HepG2 (cell line): ENCODE results near the gene DENND2A. TPM values are rescaled to one million over a fixed set of nuclear protein-coding genes. Genes with fewer than 3 reads are reported as not detected.

Source experiments
- ATAC-seq: fragments of 200-7000 bp; cut with Tn5 transposase; 3 replicates; pipeline ENCODE4 v1.9.1; 2020; ENCODE audit warnings: mild to moderate bottlenecking, moderate library complexity
- BruUV-seq: library from RNA; stranded (reverse); fragments of 400-500 nt; replicated peaks from 2 replicates; lab custom pipeline; 2021; lab: Mats Ljungman, UMichigan
- CTCF ChIA-PET: fragments of 300-600 bp; formaldehyde crosslinking; extraction: SDS; loops from one replicate; lab custom pipeline; 2021; ENCODE audit warnings: low total read pairs, inconsistent platforms, low intra/inter-chr PET ratio; lab: Yijun Ruan, JAX
- POLR2A ChIA-PET: fragments of 350-600 bp; sonication (Branson Sonifier 250); formaldehyde crosslinking; loops from one replicate; lab custom pipeline; 2020; ENCODE audit warnings: antibody characterized with exemption, inconsistent platforms; lab: Yijun Ruan, JAX
- DNase-seq: peaks from one replicate; pipeline ENCODE4 v3.0.0-alpha.2; 2015; ENCODE audit warnings: low spot score
- FAIRE-seq: peaks from 3 replicates; lab custom pipeline; 2011; peaks lifted over from hg19 to GRCh38; lab: Jason Lieb, UNC
- H2AFZ ChIP-seq: one replicate; pipeline ENCODE4 v1.6.1; 2011; ENCODE audit warnings: low read length, inconsistent platforms
- H3K27ac ChIP-seq: fragments of 300-600 bp; 3 replicates; pipeline ENCODE4 v1.8.0; 2011; ENCODE audit warnings: mixed run types, mild to moderate bottlenecking, mixed read lengths, low read length, inconsistent platforms; ENCODE audit not compliant: insufficient read depth; ENCODE audit errors: extremely low read length
- H3K27me3 ChIP-seq, 2 experiments: fragments of 200-600 bp in 1 of 2; 2 replicates in 1 of 2; 3 replicates in 1 of 2; pipeline versions ENCODE4 v1.6.0 to v1.8.0; 2011; ENCODE audit warnings: low read length in 2 of 2, mild to moderate bottlenecking in 2 of 2, moderate library complexity in 2 of 2, inconsistent platforms in 1 of 2; ENCODE audit not compliant: insufficient read depth in 2 of 2, control insufficient read depth in 1 of 2
- H3K36me3 ChIP-seq, 2 experiments: fragments of 200-600 bp in 1 of 2; replicated peaks in 1 of 2; 2 replicates in 1 of 2; 3 replicates in 1 of 2; pipeline versions ENCODE4 v1.5.1 to v1.8.0; 2011; ENCODE audit warnings: low read length in 2 of 2, inconsistent platforms in 1 of 2; ENCODE audit not compliant: insufficient read depth in 2 of 2, control insufficient read depth in 1 of 2
- H3K4me1 ChIP-seq: 2 replicates; pipeline ENCODE4 v1.5.1; 2012; ENCODE audit warnings: low read length, inconsistent platforms; ENCODE audit not compliant: insufficient read depth
- H3K4me2 ChIP-seq: 2 replicates; pipeline ENCODE4 v1.6.0; 2011; ENCODE audit warnings: low read depth, low read length, inconsistent platforms
- H3K4me3 ChIP-seq, 3 experiments: fragments of 200-600 bp in 1 of 3; sonication (generic), shearing (Covaris generic) in 1 of 3; replicated peaks in 1 of 3; 2 replicates each; pipeline ENCODE4 v1.5.1; 2011 to 2016; ENCODE audit warnings: low read length in 3 of 3, inconsistent platforms in 2 of 3, low read depth in 2 of 3, mild to moderate bottlenecking in 2 of 3, control low read depth in 1 of 3, mixed read lengths in 1 of 3; ENCODE audit not compliant: insufficient read depth in 1 of 3
- H3K79me2 ChIP-seq: one replicate; pipeline ENCODE4 v1.6.1; 2011; ENCODE audit warnings: low read length, inconsistent platforms; ENCODE audit not compliant: insufficient read depth
- H3K9ac ChIP-seq: 2 replicates; pipeline ENCODE4 v1.6.0; 2011; ENCODE audit warnings: mild to moderate bottlenecking, low read depth, low read length, inconsistent platforms; ENCODE audit not compliant: insufficient read depth
- H3K9me3 ChIP-seq: 2 replicates; pipeline ENCODE4 v1.5.1; 2012; ENCODE audit warnings: mild to moderate bottlenecking, low read length
- H4K20me1 ChIP-seq: 2 replicates; pipeline ENCODE4 v1.6.0; 2011; ENCODE audit warnings: inconsistent platforms, mild to moderate bottlenecking, low read length, moderate library complexity; ENCODE audit not compliant: insufficient read depth
- GFI1 ChIP-seq: sonication (generic); formaldehyde crosslinking; IDR thresholded peaks from 2 replicates; pipeline ENCODE4 v1.5.0; 2020; ENCODE audit warnings: missing genetic modification reagents, mild to moderate bottlenecking, borderline replicate concordance
- KAT7 ChIP-seq: IDR thresholded peaks from 2 replicates; pipeline ENCODE4 v1.6.1; 2018; ENCODE audit warnings: borderline replicate concordance, missing compliant biosample characterization
- LRRFIP1 ChIP-seq: sonication (generic); formaldehyde crosslinking; conservative IDR thresholded peaks from 2 replicates; pipeline ENCODE4 v1.4.0; 2020; ENCODE audit warnings: missing genetic modification reagents
- MAX ChIP-seq: IDR thresholded peaks from 2 replicates; pipeline ENCODE4 v1.6.1; 2012; ENCODE audit warnings: inconsistent platforms
- MTF2 ChIP-seq: sonication (generic); formaldehyde crosslinking; IDR thresholded peaks from 2 replicates; pipeline ENCODE4 v1.5.0; 2020; ENCODE audit warnings: missing genetic modification reagents, borderline replicate concordance
- PHF21A ChIP-seq: sonication (generic); formaldehyde crosslinking; IDR thresholded peaks from 2 replicates; pipeline ENCODE4 v1.5.0; 2020; ENCODE audit warnings: mild to moderate bottlenecking, missing genetic modification reagents
- ZFP62 ChIP-seq: sonication (generic); formaldehyde crosslinking; IDR thresholded peaks from 2 replicates; pipeline ENCODE4 v1.4.0; 2020; ENCODE audit warnings: missing genetic modification reagents
- ZKSCAN8 ChIP-seq: IDR thresholded peaks from 2 replicates; pipeline ENCODE4 v1.6.1; 2016; ENCODE audit warnings: borderline replicate concordance, missing genetic modification reagents, missing compliant biosample characterization
- ZNF232 ChIP-seq: sonication (generic); formaldehyde crosslinking; IDR thresholded peaks from 2 replicates; pipeline ENCODE4 v1.4.0; 2020; ENCODE audit warnings: missing genetic modification reagents, borderline replicate concordance
- ZNF282 ChIP-seq: fragments of 450-650 bp; IDR thresholded peaks from 2 replicates; pipeline ENCODE4 v1.6.1; 2018; ENCODE audit not compliant: partially characterized antibody
- ZNF3 ChIP-seq: IDR thresholded peaks from 2 replicates; pipeline ENCODE4 v1.7.0; 2017; ENCODE audit warnings: inconsistent platforms
- ZNF30 ChIP-seq: sonication (generic); formaldehyde crosslinking; IDR thresholded peaks from 2 replicates; pipeline ENCODE4 v1.5.0; 2020; ENCODE audit warnings: mild to moderate bottlenecking, missing genetic modification reagents
- ZNF367 ChIP-seq: sonication (generic); formaldehyde crosslinking; IDR thresholded peaks from 2 replicates; pipeline ENCODE4 v1.4.0; 2020; ENCODE audit warnings: missing genetic modification reagents, borderline replicate concordance
- ZNF414 ChIP-seq: sonication (generic); formaldehyde crosslinking; IDR thresholded peaks from 2 replicates; pipeline ENCODE4 v1.5.0; 2020; ENCODE audit warnings: missing genetic modification reagents
- ZNF580 ChIP-seq: IDR thresholded peaks from 2 replicates; pipeline ENCODE4 v1.6.1; 2016; ENCODE audit warnings: low read depth, borderline replicate concordance
- ZNF703 ChIP-seq: sonication (generic); formaldehyde crosslinking; IDR thresholded peaks from 2 replicates; pipeline ENCODE4 v1.5.1; 2020; ENCODE audit warnings: missing genetic modification reagents, mild to moderate bottlenecking, moderate library complexity, borderline replicate concordance
- WGBS: methylation state at CpG from one replicate; pipeline ENCODE4 v1.1.6; 2017; ENCODE audit warnings: low lambda C conversion rate; 5-methylcytosine and 5-hydroxymethylcytosine counted together
- in situ Hi-C: cut with HindIII; loops from 2 replicates; pipeline ENCODE4 v1.10.0; 2017; ENCODE audit warnings: low pct_unique_long_range_greater_than_20kb; ENCODE audit not compliant: extremely low pct_ligation_motif_present
- intact Hi-C: fragments of 100-400 bp; cut with micrococcal nuclease; formaldehyde crosslinking; loops from one replicate; pipeline ENCODE4 v1.10.0; 2022; ENCODE audit not compliant: unreplicated experiment
- polyA plus RNA-seq, 8 experiments: library from polyadenylated mRNA; depleted of rRNA in 3 of 8; stranded (reverse) in 7 of 8; unstranded in 1 of 8; fragments of >200 nt; fragmentation: Illumina TruSeq in 4 of 8; extraction: Trizol in 4 of 8; gene quantifications; 2 replicates each; pipeline versions ENCODE4 v1.2.1 to v1.2.3, GENCODE V29; 2011 to 2016; ENCODE audit warnings: low read depth in 4 of 8, missing spikeins in 1 of 8, mixed read lengths in 1 of 8; ENCODE audit not compliant: insufficient read depth in 1 of 8
- total RNA-seq, 5 experiments: library from RNA; depleted of rRNA; stranded (reverse); fragments of >200 nt; fragmentation: Illumina TruSeq; extraction: Trizol; gene quantifications; 2 replicates each; pipeline ENCODE4 v1.2.3, GENCODE V29; 2016; ENCODE audit warnings: low read depth in 1 of 5

The DENND2A gene
- total and polyA plus RNA-seq, 2 of the 13 experiments (the other 11 are each of a cell fraction or from before 2014, with no cell fraction given) = not detected

GRCh38 chr7:140635816-140636215 lies 4.8 kb downstream of the DENND2A start:
- no peaks in the 10 kb centered on the region for H3K79me2 ChIP-seq
- H3K4me3 ChIP-seq = no peak overlapping the region
- ATAC-seq (no peak), FAIRE-seq (no peak), DNase-seq (no peak)
- BruUV-seq = no TSS peak
- 72% methylated on average over 4 of the region's 5 CpGs for WGBS
- H2AFZ ChIP-seq = no peak overlapping the region
- H3K36me3 ChIP-seq = no peaks in the 10 kb centered on the region
- in situ Hi-C loops (no loop called here), intact Hi-C loops (no loop called here)
- ChIA-PET CTCF (no interaction called here), POLR2A (no interaction called here)
- H3K4me1 ChIP-seq = no peaks in the 10 kb centered on the region
- no peak overlapping the region for H3K4me2 ChIP-seq
- H3K27ac ChIP-seq = no peak overlapping the region
- peaks cover 6 to 49% of the 10 kb centered on the region in 2 experiments; a peak in 4 of 5 replicates for H3K27me3 ChIP-seq
- no peak overlapping the region for H3K9ac ChIP-seq
- TF ChIP-seq PHF21A (CRISPR knock-in tag) = no peak
- TF ChIP-seq ZNF282 = no peak
- no peak for TF ChIP-seq LRRFIP1 (CRISPR knock-in tag)
- TF ChIP-seq ZNF232 (CRISPR knock-in tag) = no peak
- no peak for TF ChIP-seq ZKSCAN8 (CRISPR knock-in tag)
- TF ChIP-seq MTF2 (CRISPR knock-in tag) = no peak
- TF ChIP-seq ZFP62 (CRISPR knock-in tag) = no peak
- no peak for TF ChIP-seq ZNF414 (CRISPR knock-in tag)
- TF ChIP-seq KAT7 (CRISPR knock-in tag) = no peak
- TF ChIP-seq ZNF703 (CRISPR knock-in tag) = no peak
- no peak for TF ChIP-seq ZNF30 (CRISPR knock-in tag)
- TF ChIP-seq ZNF367 (CRISPR knock-in tag) = no peak
- no peak for TF ChIP-seq ZNF580 (CRISPR knock-in tag)
- TF ChIP-seq GFI1 = no peak
- no peak for TF ChIP-seq ZNF3 (CRISPR knock-in tag)
- TF ChIP-seq MAX = no peak
- H4K20me1 ChIP-seq = no peaks in the 10 kb centered on the region
- H3K9me3 ChIP-seq = no peaks in the 10 kb centered on the region
